Ovary (tissue), 3 donors: Measurements from ENCODE around the gene IL31.

ENCODE experiments used
- EP300 ChIP-seq: sonication (generic); formaldehyde crosslinking; IDR thresholded peaks from one replicate; pipeline ENCODE4 v1.6.1; 2017; ENCODE audit warnings: antibody characterized with exemption
- POLR2A ChIP-seq: fragments of 450-650 bp; IDR thresholded peaks from one replicate; pipeline ENCODE4 v1.6.1; 2017; ENCODE audit warnings: antibody characterized with exemption, mild to moderate bottlenecking, moderate library complexity
- TF ChIP-seq, protein P1 (sequence below), 3 donors: fragments of 450-650 bp in 2 of 3; fragments of 200-600 bp in 1 of 3; IDR thresholded peaks; one replicate each; pipeline versions ENCODE4 v1.5.1 to v1.8.0; 2016 to 2022; ENCODE audit warnings: antibody characterized with exemption in 3 of 3, mild to moderate bottlenecking in 1 of 3
- donor health status: DM: no; HTN: no; CAD: no.

DNA sequence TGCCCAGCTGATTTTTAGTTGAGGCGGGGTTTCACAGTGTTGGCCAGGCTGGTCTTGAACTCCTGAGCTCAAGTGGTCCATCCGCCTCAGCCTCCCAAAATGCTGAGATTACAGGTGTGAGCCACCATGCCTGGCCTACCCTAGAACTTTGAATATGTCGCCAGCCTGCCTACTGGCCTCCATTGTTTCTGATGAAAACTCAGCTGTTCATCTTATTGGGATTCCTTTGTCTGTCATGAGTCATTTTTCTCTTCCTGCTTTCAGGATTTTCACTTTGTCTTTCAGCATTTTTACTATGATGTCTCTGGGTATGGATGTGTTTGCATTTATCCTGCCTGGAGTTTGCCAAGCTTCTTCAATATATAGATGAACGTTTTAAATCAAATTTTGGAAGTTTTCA, 21.4 kb upstream of the IL31 start:
- TF ChIP-seq, protein P1, sequence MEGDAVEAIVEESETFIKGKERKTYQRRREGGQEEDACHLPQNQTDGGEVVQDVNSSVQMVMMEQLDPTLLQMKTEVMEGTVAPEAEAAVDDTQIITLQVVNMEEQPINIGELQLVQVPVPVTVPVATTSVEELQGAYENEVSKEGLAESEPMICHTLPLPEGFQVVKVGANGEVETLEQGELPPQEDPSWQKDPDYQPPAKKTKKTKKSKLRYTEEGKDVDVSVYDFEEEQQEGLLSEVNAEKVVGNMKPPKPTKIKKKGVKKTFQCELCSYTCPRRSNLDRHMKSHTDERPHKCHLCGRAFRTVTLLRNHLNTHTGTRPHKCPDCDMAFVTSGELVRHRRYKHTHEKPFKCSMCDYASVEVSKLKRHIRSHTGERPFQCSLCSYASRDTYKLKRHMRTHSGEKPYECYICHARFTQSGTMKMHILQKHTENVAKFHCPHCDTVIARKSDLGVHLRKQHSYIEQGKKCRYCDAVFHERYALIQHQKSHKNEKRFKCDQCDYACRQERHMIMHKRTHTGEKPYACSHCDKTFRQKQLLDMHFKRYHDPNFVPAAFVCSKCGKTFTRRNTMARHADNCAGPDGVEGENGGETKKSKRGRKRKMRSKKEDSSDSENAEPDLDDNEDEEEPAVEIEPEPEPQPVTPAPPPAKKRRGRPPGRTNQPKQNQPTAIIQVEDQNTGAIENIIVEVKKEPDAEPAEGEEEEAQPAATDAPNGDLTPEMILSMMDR (IDR thresholded peaks at IDR 0.05), result no peak
- no peak for TF ChIP-seq EP300
- TF ChIP-seq POLR2A, result no peak
